Measurements from ENCODE around the gene BBS9.

Gene BBS9

GRCh38 chr7:33509206-33509605, 379.8 kb downstream of the BBS9 start:
- no peak for DNase-seq

GRCh38 chr7:33511778-33512177, 382.4 kb downstream of the BBS9 start:
- no peak for DNase-seq

GRCh38 chr7:33516568-33516967, 387.2 kb downstream of the BBS9 start:
- no peak for DNase-seq

- peak; percentile 53 for DNase-seq
These were observed 387.8 kb downstream of the BBS9 start for GRCh38 chr7:33517191-33517590.

GRCh38 chr7:33527008-33527407, 397.6 kb downstream of the BBS9 start:
- DNase-seq: peak; percentile 57

GRCh38 chr7:33527613-33528012, 398.2 kb downstream of the BBS9 start:
- DNase-seq: peak; percentile 5

- no peak for DNase-seq
These were observed 399.7 kb downstream of the BBS9 start for GRCh38 chr7:33529070-33529469.

GRCh38 chr7:33530664-33531063, 401.3 kb downstream of the BBS9 start:
- no peak for DNase-seq

- no peak for DNase-seq
These were observed 402.5 kb downstream of the BBS9 start for GRCh38 chr7:33531888-33532287.

GRCh38 chr7:33534833-33535232, 405.5 kb downstream of the BBS9 start:
- DNase-seq: no peak

GRCh38 chr7:33535989-33536388, 406.6 kb downstream of the BBS9 start:
- DNase-seq: no peak

- no peak for DNase-seq
These were observed 407.2 kb downstream of the BBS9 start for GRCh38 chr7:33536398-33537103.

- DNase-seq: no peak
These were observed 407.7 kb downstream of the BBS9 start for GRCh38 chr7:33537104-33537477.

GRCh38 chr7:33539198-33539597, 409.8 kb downstream of the BBS9 start:
- no peak for DNase-seq

- no peak for DNase-seq
These were observed 410.5 kb downstream of the BBS9 start for GRCh38 chr7:33539659-33540400.

GRCh38 chr7:33547880-33548279, 418.5 kb downstream of the BBS9 start:
- peak; percentile 23 for DNase-seq

- no peak for DNase-seq
These were observed 421.0 kb downstream of the BBS9 start for GRCh38 chr7:33550363-33550762.

GRCh38 chr7:33550979-33551378, 421.6 kb downstream of the BBS9 start:
- no peak for DNase-seq

- DNase-seq: no peak
These were observed 424.7 kb downstream of the BBS9 start for GRCh38 chr7:33554046-33554445.

GRCh38 chr7:33554576-33554975, 425.2 kb downstream of the BBS9 start:
- no peak for DNase-seq

GRCh38 chr7:33556472-33556871, 427.1 kb downstream of the BBS9 start:
- DNase-seq: no peak

- DNase-seq: peak; percentile 12
These were observed 429.4 kb downstream of the BBS9 start for GRCh38 chr7:33558549-33559323.

- DNase-seq: peak; percentile 25
These were observed 430.0 kb downstream of the BBS9 start for GRCh38 chr7:33559324-33559710.

- no peak for DNase-seq
These were observed 433.6 kb downstream of the BBS9 start for GRCh38 chr7:33562996-33563395.
